Liver (tissue), 3 donors: ENCODE results near the gene TCEA2.

Experiments used
- ATF3 ChIP-seq: IDR thresholded peaks from 2 replicates; pipeline ENCODE4 v1.6.1; 2016; ENCODE audit warnings: antibody characterized with exemption
- CTCF ChIP-seq: fragments of 150-350 bp; IDR thresholded peaks from 2 replicates; pipeline ENCODE4 v1.5.1; 2017; ENCODE audit warnings: improper control_type of control experiment, low read depth, low read length; ENCODE audit not compliant: missing input control
- EGR1 ChIP-seq, 2 donors: IDR thresholded peaks; 2 replicates each; pipeline ENCODE4 v1.6.1; 2016 to 2018; ENCODE audit warnings: antibody characterized with exemption in 2 of 2, low read depth in 2 of 2
- FOXA1 ChIP-seq: IDR thresholded peaks from 2 replicates; pipeline ENCODE4 v1.6.1; 2016; ENCODE audit warnings: antibody characterized with exemption
- GABPA ChIP-seq, 2 donors: IDR thresholded peaks in 1 of 2; conservative IDR thresholded peaks in 1 of 2; 2 replicates each; pipeline ENCODE4 v1.6.1; 2016; ENCODE audit warnings: antibody characterized with exemption in 2 of 2, mild to moderate bottlenecking in 1 of 2, moderate library complexity in 1 of 2
- JUND ChIP-seq, 2 donors: IDR thresholded peaks; 2 replicates each; pipeline ENCODE4 v1.6.1; 2016; ENCODE audit warnings: antibody characterized with exemption in 2 of 2
- MAX ChIP-seq: IDR thresholded peaks from 2 replicates; pipeline ENCODE4 v1.6.1; 2016; ENCODE audit warnings: antibody characterized with exemption
- REST ChIP-seq: IDR thresholded peaks from 2 replicates; pipeline ENCODE4 v1.6.1; 2016; ENCODE audit warnings: antibody characterized with exemption, mild to moderate bottlenecking
- RXRA ChIP-seq, 2 donors: IDR thresholded peaks; 2 replicates each; pipeline ENCODE4 v1.6.1; 2017 to 2018; ENCODE audit warnings: antibody characterized with exemption in 2 of 2, mild to moderate bottlenecking in 1 of 2
- YY1 ChIP-seq: IDR thresholded peaks from 2 replicates; pipeline ENCODE4 v1.6.1; 2016; ENCODE audit warnings: antibody characterized with exemption, mild to moderate bottlenecking
- ZBTB33 ChIP-seq: IDR thresholded peaks from 2 replicates; pipeline ENCODE4 v1.6.1; 2016; ENCODE audit warnings: antibody characterized with exemption
- donor health status: healthy.
- donor health status: healthy.

GRCh38 chr20:64043768-64044167, 19.2 kb upstream of the TCEA2 start:
- TF ChIP-seq FOXA1: no peak
- TF ChIP-seq MAX: no peak
- no peak for TF ChIP-seq ZBTB33
- no peak for TF ChIP-seq ATF3
- no peak for TF ChIP-seq REST
- TF ChIP-seq EGR1 (IDR thresholded peaks at IDR 0.05; ENCODE audit: low read depth in 2 of 2): no peak
- TF ChIP-seq CTCF: no peak
- TF ChIP-seq YY1: no peak
- no peak for TF ChIP-seq GABPA (IDR thresholded peaks at IDR 0.05 in 1 of 2, conservative IDR thresholded peaks at IDR 0.05 in 1 of 2)
- no peak for TF ChIP-seq JUND (IDR thresholded peaks at IDR 0.05)
- TF ChIP-seq RXRA (IDR thresholded peaks at IDR 0.05): no peak
